Measurements from ENCODE around the gene SLC22A31. TPM values are rescaled to one million over a fixed set of nuclear protein-coding genes. Genes with fewer than 3 reads are reported as not detected.

SLC22A31 gene
- total RNA-seq, 2 experiments from 2014 or later = not detected

DNA sequence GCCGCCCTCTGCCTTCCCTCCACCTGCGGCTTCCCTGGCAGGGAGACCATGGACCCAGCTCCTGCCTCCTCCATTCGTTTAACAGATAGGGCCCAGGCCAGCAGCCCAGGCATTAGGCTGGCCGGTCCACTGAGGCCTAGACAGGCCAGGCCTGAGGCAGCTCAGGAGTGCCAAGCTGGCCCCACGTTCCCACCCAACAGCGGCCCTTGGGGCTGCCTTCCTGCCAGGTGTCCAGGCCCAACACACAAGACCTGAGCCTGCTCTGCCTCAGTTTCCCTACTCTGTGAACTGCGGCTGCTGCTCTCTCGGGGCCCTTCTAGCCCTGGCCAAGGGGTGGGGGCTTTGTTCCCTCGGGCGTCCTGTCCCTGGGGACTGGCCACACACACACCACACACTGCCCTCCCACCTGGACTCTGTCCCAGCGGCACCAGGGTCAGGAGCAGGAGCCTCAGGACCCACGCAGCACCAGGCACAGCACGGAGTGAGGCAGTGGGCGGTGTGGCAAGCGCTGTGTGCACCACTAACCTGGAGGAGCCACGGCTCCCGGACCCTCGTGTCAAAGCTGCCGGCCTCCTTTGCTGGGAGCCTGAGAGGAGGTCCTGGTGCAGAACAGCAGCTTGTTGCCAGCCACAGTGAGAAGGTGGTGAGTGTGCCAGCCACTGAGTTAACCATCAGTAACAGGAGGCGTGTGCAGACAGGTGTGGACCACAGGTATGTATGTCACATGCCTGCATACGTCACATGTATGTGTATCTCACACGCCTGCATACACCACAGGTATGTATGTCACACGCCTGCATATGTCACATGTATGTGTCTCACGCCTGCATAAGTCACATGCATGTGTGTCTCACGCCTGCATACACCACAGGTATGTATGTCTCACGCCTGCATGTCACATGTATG, 43.3 kb downstream of the SLC22A31 start:
- POLR2A ChIA-PET = no interaction called here
- intact Hi-C loops (cut with micrococcal nuclease; ENCODE audit: unreplicated experiment) = no loop called here
- no TSS peak for BruUV-seq (replicated peaks)

DNA sequence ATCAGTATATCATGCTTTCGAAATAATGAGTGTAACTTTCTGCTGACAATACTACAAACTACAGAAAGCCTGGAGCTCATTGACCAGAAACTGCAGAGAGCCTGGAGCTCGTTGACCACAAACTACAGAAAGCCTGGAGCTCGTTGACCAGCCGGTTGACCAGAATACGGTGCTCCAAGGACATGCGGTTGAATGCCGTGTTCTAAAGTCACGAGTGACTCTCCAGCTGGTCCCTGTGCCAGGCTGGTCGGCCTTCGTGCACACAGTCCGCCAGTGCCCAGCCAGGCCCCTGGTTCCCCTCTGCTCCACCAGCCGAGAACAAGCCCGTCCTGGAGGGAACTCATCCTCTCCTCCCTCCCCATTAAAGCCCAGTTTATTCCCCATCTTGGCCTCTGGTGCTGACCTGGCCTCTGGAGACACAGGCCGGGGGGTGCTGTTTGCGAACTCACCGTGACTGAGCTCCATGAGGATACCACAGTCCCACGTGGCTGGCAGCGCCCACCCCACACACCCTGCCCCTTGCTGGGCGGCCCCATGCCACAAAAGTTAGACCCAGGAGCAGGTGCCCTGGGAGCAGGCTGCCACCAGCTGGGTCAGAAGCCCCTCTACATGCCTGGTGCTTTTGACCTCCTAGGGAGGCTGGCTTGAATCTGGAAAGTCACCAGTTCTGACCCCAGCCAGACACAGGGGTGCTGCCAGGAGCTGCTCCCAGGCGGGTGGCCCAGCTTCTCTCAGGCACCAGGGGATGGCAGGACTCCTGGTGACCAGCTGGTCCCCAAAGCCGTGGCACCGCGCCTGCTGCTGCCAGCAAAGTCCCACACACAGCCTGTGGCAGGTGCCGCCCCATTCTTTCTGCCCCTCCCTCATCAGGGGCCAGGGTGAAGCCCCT, 44.2 kb downstream of the SLC22A31 start:
- no peak for TF ChIP-seq EZH2phosphoT487 (IDR thresholded peaks at IDR 0.05; ENCODE audit: borderline replicate concordance, low read depth, low read length)
- TF ChIP-seq, protein P1, sequence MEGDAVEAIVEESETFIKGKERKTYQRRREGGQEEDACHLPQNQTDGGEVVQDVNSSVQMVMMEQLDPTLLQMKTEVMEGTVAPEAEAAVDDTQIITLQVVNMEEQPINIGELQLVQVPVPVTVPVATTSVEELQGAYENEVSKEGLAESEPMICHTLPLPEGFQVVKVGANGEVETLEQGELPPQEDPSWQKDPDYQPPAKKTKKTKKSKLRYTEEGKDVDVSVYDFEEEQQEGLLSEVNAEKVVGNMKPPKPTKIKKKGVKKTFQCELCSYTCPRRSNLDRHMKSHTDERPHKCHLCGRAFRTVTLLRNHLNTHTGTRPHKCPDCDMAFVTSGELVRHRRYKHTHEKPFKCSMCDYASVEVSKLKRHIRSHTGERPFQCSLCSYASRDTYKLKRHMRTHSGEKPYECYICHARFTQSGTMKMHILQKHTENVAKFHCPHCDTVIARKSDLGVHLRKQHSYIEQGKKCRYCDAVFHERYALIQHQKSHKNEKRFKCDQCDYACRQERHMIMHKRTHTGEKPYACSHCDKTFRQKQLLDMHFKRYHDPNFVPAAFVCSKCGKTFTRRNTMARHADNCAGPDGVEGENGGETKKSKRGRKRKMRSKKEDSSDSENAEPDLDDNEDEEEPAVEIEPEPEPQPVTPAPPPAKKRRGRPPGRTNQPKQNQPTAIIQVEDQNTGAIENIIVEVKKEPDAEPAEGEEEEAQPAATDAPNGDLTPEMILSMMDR (conservative IDR thresholded peaks at IDR 0.05; ENCODE audit: low read length) = 0 out of 2 replicates have a peak, but pooled peaks have one; percentile 23
- H3K9me2 ChIP-seq (ENCODE audit: insufficient read depth, low read length) = no peaks in the 10 kb centered on the region
- H3K27ac ChIP-seq (ENCODE audit: low read depth, low read length, poor library complexity, severe bottlenecking) = no peak overlapping the region
- 0 out of 2 replicates have a peak, but pooled peaks cover 5% of the 10 kb centered on the region for H3K9me3 ChIP-seq (ENCODE audit: low read length)
- no peaks in the 10 kb centered on the region for H4K20me1 ChIP-seq (ENCODE audit: insufficient read depth, low read length)
- H3K4me1 ChIP-seq (ENCODE audit: insufficient read depth, low read length, poor library complexity, severe bottlenecking) = peaks cover 21% of the 10 kb centered on the region
- DNase-seq (ENCODE audit: low spot score) = peak; percentile 34
- H3K79me2 ChIP-seq (ENCODE audit: insufficient read depth, low read depth, low read length) = no peaks in the 10 kb centered on the region
- no peak overlapping the region for H3K4me2 ChIP-seq (ENCODE audit: low read length)
- no peak overlapping the region for H3K4me3 ChIP-seq (ENCODE audit: low read depth, low read length, poor library complexity, severe bottlenecking)
- ChIA-PET CTCF (ENCODE audit: unreplicated experiment) (interaction anchor here (0.5 to 0.6 kb wide), 3 partner anchors 8 to 98 kb away, joined by 3 to 6 read pairs (median 3); no protein-coding TSS in a partner anchor), POLR2A (no interaction called here)
- H3K36me3 ChIP-seq (ENCODE audit: insufficient read depth, low read length) = peaks cover 18% of the 10 kb centered on the region
- intact Hi-C loops (cut with micrococcal nuclease; ENCODE audit: unreplicated experiment) = no loop called here
- H2AFZ ChIP-seq (ENCODE audit: low read length) = no peak overlapping the region
- BruUV-seq (replicated peaks) = no TSS peak

More for the DNA sequence above, 43.3 kb downstream of the SLC22A31 start:
- Histone ChIP-seq H3K36me3 (ENCODE audit: insufficient read depth, low read length) (peaks cover 9% of the 10 kb centered on the region), H2AFZ (ENCODE audit: low read length) (no peak overlapping the region), H3K4me3 (ENCODE audit: low read depth, low read length, poor library complexity, severe bottlenecking) (no peak overlapping the region), H4K20me1 (ENCODE audit: insufficient read depth, low read length) (no peaks in the 10 kb centered on the region), H3K4me2 (ENCODE audit: low read length) (no peak overlapping the region), H3K4me1 (ENCODE audit: insufficient read depth, low read length, poor library complexity, severe bottlenecking) (peaks cover 21% of the 10 kb centered on the region), H3K27ac (ENCODE audit: low read depth, low read length, poor library complexity, severe bottlenecking) (no peak overlapping the region), H3K9me3 (ENCODE audit: low read length) (0 out of 2 replicates have a peak, but pooled peaks cover 5% of the 10 kb centered on the region), H3K79me2 (ENCODE audit: insufficient read depth, low read depth, low read length) (no peaks in the 10 kb centered on the region), H3K9me2 (ENCODE audit: insufficient read depth, low read length) (no peaks in the 10 kb centered on the region)
- no peak for DNase-seq (ENCODE audit: low spot score)
- no peak for TF ChIP-seq EZH2phosphoT487 (IDR thresholded peaks at IDR 0.05; ENCODE audit: borderline replicate concordance, low read depth, low read length)
- TF ChIP-seq, protein P1 (conservative IDR thresholded peaks at IDR 0.05; ENCODE audit: low read length) = no peak
- CTCF ChIA-PET (ENCODE audit: unreplicated experiment) = no interaction called here
